Measurements from ENCODE around the gene RASD2.
A peak's percentile ranks its signal among the peaks of the same experiment; 100 is the strongest.

The RASD2 gene

DNA sequence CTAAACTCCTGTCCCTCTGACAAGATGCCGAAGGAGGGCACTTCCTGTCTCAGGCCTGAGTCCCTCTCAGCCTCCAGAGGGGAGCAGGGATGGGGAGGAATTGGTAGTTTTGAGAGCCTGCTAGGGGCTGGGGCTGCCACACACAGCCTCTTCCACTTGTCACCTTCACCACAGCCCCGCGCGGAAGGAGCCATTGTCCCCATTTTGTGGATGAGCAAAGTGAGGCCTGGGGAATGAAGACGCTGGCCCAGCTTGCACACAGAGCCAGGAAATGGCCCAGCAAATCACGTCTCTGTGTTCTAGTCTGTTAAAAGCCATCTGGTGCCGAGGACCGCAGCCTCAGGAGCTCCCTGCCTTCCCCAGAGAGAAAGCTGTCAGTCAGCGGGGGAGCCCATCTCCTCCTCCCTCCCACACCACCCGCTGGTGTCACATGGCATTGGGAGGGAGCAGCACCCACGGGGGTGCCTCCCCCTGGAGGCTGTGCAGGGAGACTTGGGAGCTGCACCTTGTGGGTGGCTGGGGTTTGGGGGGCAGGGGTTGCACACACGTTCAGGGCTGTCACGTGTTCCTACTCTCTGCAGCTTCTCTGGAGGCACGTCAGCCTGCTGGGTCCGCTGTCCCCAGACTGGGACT, 34.6 kb downstream of the RASD2 start:
- Histone ChIP-seq H3K14ac (ENCODE audit: low read length in 2 of 2) (peak overlapping the region in 1 of 2 experiments; percentile 18), H3K23ac (ENCODE audit: low read length in 2 of 2) (no peak overlapping the region), H2BK12ac (ENCODE audit: low read length in 2 of 2) (no peak overlapping the region), H3K18ac (ENCODE audit: low read depth in 1 of 2, low read length in 2 of 2) (peak overlapping the region in 1 of 2 experiments; percentile 38), H3K79me1 (replicated peaks; ENCODE audit: low read length, poor library complexity, severe bottlenecking) (no peaks in the 10 kb centered on the region), H3K27ac (ENCODE audit: low read length, poor library complexity, severe bottlenecking) (no peak overlapping the region), H2BK120ac (ENCODE audit: low read depth, low read length) (no peak overlapping the region), H2AK5ac (ENCODE audit: low read length, severe bottlenecking) (no peak overlapping the region), H2AFZ (ENCODE audit: low read depth, low read length) (no peak overlapping the region), H4K91ac (ENCODE audit: low read length) (no peak overlapping the region), H3K4me1 (ENCODE audit: control insufficient read depth, insufficient read depth, low read depth, low read length) (peaks cover 3% of the 10 kb centered on the region), H2BK5ac (ENCODE audit: low read depth, low read length, poor library complexity, severe bottlenecking) (no peak overlapping the region), H3K9ac (ENCODE audit: low read length) (no peak overlapping the region), H3K4ac (ENCODE audit: low read depth in 1 of 2, low read length in 2 of 2) (no peak overlapping the region), H3K9me3 (ENCODE audit: control insufficient read depth, low read length) (no peaks in the 10 kb centered on the region), H2BK15ac (ENCODE audit: low read depth, poor library complexity, severe bottlenecking) (no peak overlapping the region), H3K4me2 (ENCODE audit: low read length, poor library complexity, severe bottlenecking) (no peak overlapping the region), H4K8ac (ENCODE audit: low read length) (no peak overlapping the region), H3K4me3 (ENCODE audit: insufficient read depth in 1 of 2, low read depth in 1 of 2, low read length in 2 of 2) (no peak overlapping the region), H3K27me3 (ENCODE audit: control insufficient read depth in 1 of 2, insufficient read depth in 1 of 2, low read length in 2 of 2) (peaks cover 0 to 13% of the 10 kb centered on the region in 2 experiments), H3K36me3 (ENCODE audit: control insufficient read depth in 1 of 2, insufficient read depth in 2 of 2, low read depth in 1 of 2, low read length in 2 of 2) (no peaks in the 10 kb centered on the region)
- WGBS: 59% methylated on average over 12 of the region's 15 CpGs
- no peak for DNase-seq

DNA sequence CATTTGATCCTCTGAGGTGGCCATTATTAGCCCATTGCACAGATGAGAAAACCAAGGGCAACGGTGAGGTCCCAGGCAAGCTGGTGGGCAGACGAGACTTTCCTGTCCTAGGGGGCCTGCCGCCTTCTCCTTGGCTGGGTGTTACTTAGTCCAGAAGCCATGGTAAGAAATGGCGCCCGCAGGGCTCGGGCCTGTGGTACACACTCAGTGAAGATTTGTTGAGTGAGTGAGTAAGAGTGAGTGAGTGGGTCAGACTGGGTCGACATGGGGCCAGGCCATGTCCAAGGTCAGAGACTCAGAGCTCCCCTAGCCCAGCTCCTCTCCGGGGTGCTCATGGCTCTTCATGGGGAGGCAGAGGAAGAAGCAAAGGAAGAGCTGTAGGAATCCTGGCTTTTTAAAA, 36.0 kb downstream of the RASD2 start:
- Histone ChIP-seq H3K27ac (ENCODE audit: low read length, poor library complexity, severe bottlenecking) (no peak overlapping the region), H3K27me3 (ENCODE audit: control insufficient read depth in 1 of 2, insufficient read depth in 1 of 2, low read length in 2 of 2) (peaks cover 0 to 13% of the 10 kb centered on the region in 2 experiments), H4K8ac (ENCODE audit: low read length) (no peak overlapping the region), H2AK5ac (ENCODE audit: low read length, severe bottlenecking) (no peak overlapping the region), H3K14ac (ENCODE audit: low read length in 2 of 2) (no peak overlapping the region), H3K9me3 (ENCODE audit: control insufficient read depth, low read length) (no peaks in the 10 kb centered on the region), H2AFZ (ENCODE audit: low read depth, low read length) (no peak overlapping the region), H3K4me2 (ENCODE audit: low read length, poor library complexity, severe bottlenecking) (no peak overlapping the region), H4K91ac (ENCODE audit: low read length) (no peak overlapping the region), H3K4me1 (ENCODE audit: control insufficient read depth, insufficient read depth, low read depth, low read length) (peaks cover 3% of the 10 kb centered on the region), H3K18ac (ENCODE audit: low read depth in 1 of 2, low read length in 2 of 2) (no peak overlapping the region), H3K9ac (ENCODE audit: low read length) (no peak overlapping the region), H2BK15ac (ENCODE audit: low read depth, poor library complexity, severe bottlenecking) (no peak overlapping the region), H3K23ac (ENCODE audit: low read length in 2 of 2) (no peak overlapping the region), H3K36me3 (ENCODE audit: control insufficient read depth in 1 of 2, insufficient read depth in 2 of 2, low read depth in 1 of 2, low read length in 2 of 2) (no peaks in the 10 kb centered on the region), H3K4ac (ENCODE audit: low read depth in 1 of 2, low read length in 2 of 2) (peak overlapping the region in 1 of 2 experiments; percentile 74), H2BK5ac (ENCODE audit: low read depth, low read length, poor library complexity, severe bottlenecking) (no peak overlapping the region), H2BK120ac (ENCODE audit: low read depth, low read length) (no peak overlapping the region), H3K4me3 (ENCODE audit: insufficient read depth in 1 of 2, low read depth in 1 of 2, low read length in 2 of 2) (no peak overlapping the region), H3K79me1 (replicated peaks; ENCODE audit: low read length, poor library complexity, severe bottlenecking) (no peaks in the 10 kb centered on the region), H2BK12ac (ENCODE audit: low read length in 2 of 2) (no peak overlapping the region)
- no peak for DNase-seq
- WGBS: 96% methylated on average over 8 of the region's 8 CpGs

DNA sequence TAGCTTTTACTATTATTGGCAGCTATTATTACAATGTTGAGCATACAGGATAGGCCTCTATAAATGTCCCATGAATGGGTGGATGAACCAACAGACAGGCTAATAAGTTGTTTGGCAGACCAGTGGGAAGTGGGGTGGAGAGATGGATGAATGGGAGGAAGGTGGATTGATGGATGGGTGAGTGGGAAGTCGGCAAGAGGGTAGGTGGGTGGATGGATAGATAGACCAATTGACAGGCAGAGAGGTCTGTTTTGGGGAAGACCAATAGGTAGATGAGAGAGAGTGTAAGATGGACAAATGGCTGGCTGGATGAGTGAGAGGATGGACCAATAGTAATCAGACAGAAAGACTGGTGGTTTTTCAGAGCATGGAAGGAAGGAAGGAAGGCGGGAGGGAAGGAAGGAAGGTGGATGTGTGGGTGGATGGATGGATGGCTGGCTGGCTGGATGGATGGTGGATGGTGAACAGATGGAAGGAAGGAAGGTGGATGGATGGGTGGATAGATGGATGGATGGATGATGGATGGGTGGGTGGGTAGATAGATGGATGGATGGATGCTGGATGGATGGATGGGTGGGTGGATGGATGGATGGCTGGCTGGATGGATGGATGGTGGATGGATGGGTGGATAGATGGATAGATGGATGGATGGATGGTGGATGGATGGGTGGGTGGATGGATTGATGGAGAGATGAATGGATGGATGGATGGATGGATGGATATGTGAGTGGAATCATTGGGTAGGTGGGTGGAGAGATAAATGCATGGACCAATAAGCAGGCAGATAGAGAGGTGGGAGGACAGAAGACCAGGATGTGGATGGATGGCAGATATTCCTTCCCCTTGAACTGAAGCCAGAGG, 37.4 kb downstream of the RASD2 start:
- H2BK120ac ChIP-seq (ENCODE audit: low read depth, low read length): no peak overlapping the region
- no peak overlapping the region for H3K23ac ChIP-seq (ENCODE audit: low read length in 2 of 2)
- H3K4ac ChIP-seq (ENCODE audit: low read depth in 1 of 2, low read length in 2 of 2): no peak overlapping the region
- no peak for DNase-seq
- H2BK15ac ChIP-seq (ENCODE audit: low read depth, poor library complexity, severe bottlenecking): no peak overlapping the region
- H3K79me1 ChIP-seq (replicated peaks; ENCODE audit: low read length, poor library complexity, severe bottlenecking): no peaks in the 10 kb centered on the region
- H2AFZ ChIP-seq (ENCODE audit: low read depth, low read length): no peak overlapping the region
- no peak overlapping the region for H3K27ac ChIP-seq (ENCODE audit: low read length, poor library complexity, severe bottlenecking)
- H3K18ac ChIP-seq (ENCODE audit: low read depth in 1 of 2, low read length in 2 of 2): no peak overlapping the region
- H3K4me3 ChIP-seq (ENCODE audit: insufficient read depth in 1 of 2, low read depth in 1 of 2, low read length in 2 of 2): no peak overlapping the region
- H3K36me3 ChIP-seq (ENCODE audit: control insufficient read depth in 1 of 2, insufficient read depth in 2 of 2, low read depth in 1 of 2, low read length in 2 of 2): no peaks in the 10 kb centered on the region
- H2BK5ac ChIP-seq (ENCODE audit: low read depth, low read length, poor library complexity, severe bottlenecking): no peak overlapping the region
- no peak overlapping the region for H4K91ac ChIP-seq (ENCODE audit: low read length)
- H3K27me3 ChIP-seq (ENCODE audit: control insufficient read depth in 1 of 2, insufficient read depth in 1 of 2, low read length in 2 of 2): peaks cover 0 to 13% of the 10 kb centered on the region in 2 experiments
- H3K9ac ChIP-seq (ENCODE audit: low read length): no peak overlapping the region
- H2AK5ac ChIP-seq (ENCODE audit: low read length, severe bottlenecking): no peak overlapping the region
- WGBS: 94% methylated on average over 2 of the region's 2 CpGs
- no peak overlapping the region for H2BK12ac ChIP-seq (ENCODE audit: low read length in 2 of 2)
- H3K4me1 ChIP-seq (ENCODE audit: control insufficient read depth, insufficient read depth, low read depth, low read length): peaks cover 3% of the 10 kb centered on the region
- H3K9me3 ChIP-seq (ENCODE audit: control insufficient read depth, low read length): no peaks in the 10 kb centered on the region
- no peak overlapping the region for H4K8ac ChIP-seq (ENCODE audit: low read length)
- no peak overlapping the region for H3K4me2 ChIP-seq (ENCODE audit: low read length, poor library complexity, severe bottlenecking)
- no peak overlapping the region for H3K14ac ChIP-seq (ENCODE audit: low read length in 2 of 2)

DNA sequence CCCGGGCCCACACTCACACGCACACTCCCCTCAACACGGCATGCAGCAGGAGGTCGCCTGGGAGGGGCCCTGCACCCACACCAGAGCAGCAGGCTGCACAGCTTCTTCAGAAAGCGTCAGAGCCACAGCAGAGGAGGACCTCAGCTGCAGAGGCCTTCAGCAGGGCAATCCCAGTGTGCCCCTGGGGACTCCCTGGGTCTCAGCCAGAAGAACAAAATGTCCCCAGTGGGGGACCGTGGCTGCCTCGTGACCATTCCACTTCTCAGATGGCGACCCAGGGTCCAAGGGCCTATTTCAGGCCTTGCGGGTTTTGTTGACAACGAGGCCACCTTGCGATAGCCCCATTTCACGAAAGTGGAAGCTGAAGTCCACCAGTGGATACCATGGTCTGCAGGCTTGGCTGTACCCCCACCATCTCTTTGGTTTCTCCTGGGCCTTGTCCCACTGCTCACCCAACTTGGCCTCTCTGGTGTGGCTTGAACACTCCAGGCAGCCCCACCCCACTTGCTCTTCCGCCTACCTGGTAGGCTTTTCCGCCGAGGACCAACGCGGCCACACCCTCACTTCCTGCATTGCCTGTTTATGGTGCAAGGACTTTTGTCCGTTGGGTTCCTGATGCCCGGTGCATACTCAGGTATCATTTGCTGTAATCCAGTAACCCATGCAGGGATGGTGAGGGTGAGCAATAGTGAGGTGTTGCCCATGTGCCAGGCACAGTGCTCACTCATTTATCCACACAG, 38.4 kb downstream of the RASD2 start:
- no peak overlapping the region for H4K91ac ChIP-seq (ENCODE audit: low read length)
- peaks cover 0 to 13% of the 10 kb centered on the region in 2 experiments for H3K27me3 ChIP-seq (ENCODE audit: control insufficient read depth in 1 of 2, insufficient read depth in 1 of 2, low read length in 2 of 2)
- H3K79me1 ChIP-seq (replicated peaks; ENCODE audit: low read length, poor library complexity, severe bottlenecking): no peaks in the 10 kb centered on the region
- H3K36me3 ChIP-seq (ENCODE audit: control insufficient read depth in 1 of 2, insufficient read depth in 2 of 2, low read depth in 1 of 2, low read length in 2 of 2): no peaks in the 10 kb centered on the region
- no peak overlapping the region for H2BK120ac ChIP-seq (ENCODE audit: low read depth, low read length)
- no peak overlapping the region for H3K9ac ChIP-seq (ENCODE audit: low read length)
- H3K4me1 ChIP-seq (ENCODE audit: control insufficient read depth, insufficient read depth, low read depth, low read length): peaks cover 3% of the 10 kb centered on the region
- no peak overlapping the region for H3K4me3 ChIP-seq (ENCODE audit: insufficient read depth in 1 of 2, low read depth in 1 of 2, low read length in 2 of 2)
- H3K23ac ChIP-seq (ENCODE audit: low read length in 2 of 2): no peak overlapping the region
- no peak overlapping the region for H3K4ac ChIP-seq (ENCODE audit: low read depth in 1 of 2, low read length in 2 of 2)
- no peak overlapping the region for H2AFZ ChIP-seq (ENCODE audit: low read depth, low read length)
- WGBS: 85% methylated on average over 19 of the region's 19 CpGs
- no peak overlapping the region for H3K27ac ChIP-seq (ENCODE audit: low read length, poor library complexity, severe bottlenecking)
- no peak overlapping the region for H2BK15ac ChIP-seq (ENCODE audit: low read depth, poor library complexity, severe bottlenecking)
- H3K9me3 ChIP-seq (ENCODE audit: control insufficient read depth, low read length): no peaks in the 10 kb centered on the region
- H4K8ac ChIP-seq (ENCODE audit: low read length): no peak overlapping the region
- no peak overlapping the region for H2BK5ac ChIP-seq (ENCODE audit: low read depth, low read length, poor library complexity, severe bottlenecking)
- no peak for DNase-seq
- H3K18ac ChIP-seq (ENCODE audit: low read depth in 1 of 2, low read length in 2 of 2): peak overlapping the region in 1 of 2 experiments; percentile 28
- no peak overlapping the region for H2AK5ac ChIP-seq (ENCODE audit: low read length, severe bottlenecking)
- peak overlapping the region in 1 of 2 experiments; percentile 15 for H2BK12ac ChIP-seq (ENCODE audit: low read length in 2 of 2)
- peak overlapping the region in 1 of 2 experiments; percentile 2 for H3K14ac ChIP-seq (ENCODE audit: low read length in 2 of 2)
- no peak overlapping the region for H3K4me2 ChIP-seq (ENCODE audit: low read length, poor library complexity, severe bottlenecking)
